SIG-M5 treated with dmso at 0.1 percent for 504 hours (cell line): ENCODE measurements around the gene PPIA.
"Not testable (repeated sequence)": the region's sequence is repeated elsewhere in the genome, so short reads cannot be mapped to it uniquely, and the experiment has no call there.

ENCODE experiments used
- DNase-seq: peaks from one replicate; lab custom pipeline; 2025; ENCODE audit not compliant: unreplicated experiment; lab: John Stamatoyannopoulos, UW

Gene PPIA

DNA sequence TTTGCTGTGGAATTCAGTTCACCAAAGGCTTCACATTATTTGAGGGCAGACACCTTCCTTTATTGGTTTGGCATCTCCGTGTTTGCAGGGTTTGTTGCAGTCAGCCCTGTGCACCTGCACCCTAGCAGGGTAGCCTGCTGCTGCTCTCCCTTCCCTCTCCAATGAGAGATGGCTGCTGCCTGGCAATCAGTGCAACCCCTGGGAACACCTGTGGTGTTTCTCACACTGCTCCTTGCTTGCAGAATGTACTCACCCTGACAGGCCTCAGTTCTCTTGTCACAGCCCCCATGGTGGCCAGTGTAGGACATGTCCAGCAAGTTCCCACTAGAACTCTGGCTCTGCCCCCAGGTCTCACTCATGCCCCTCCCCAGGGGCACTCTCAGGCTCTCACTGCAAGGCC lies 12.1 kb upstream of the PPIA start:
- DNase-seq, result no peak

DNA sequence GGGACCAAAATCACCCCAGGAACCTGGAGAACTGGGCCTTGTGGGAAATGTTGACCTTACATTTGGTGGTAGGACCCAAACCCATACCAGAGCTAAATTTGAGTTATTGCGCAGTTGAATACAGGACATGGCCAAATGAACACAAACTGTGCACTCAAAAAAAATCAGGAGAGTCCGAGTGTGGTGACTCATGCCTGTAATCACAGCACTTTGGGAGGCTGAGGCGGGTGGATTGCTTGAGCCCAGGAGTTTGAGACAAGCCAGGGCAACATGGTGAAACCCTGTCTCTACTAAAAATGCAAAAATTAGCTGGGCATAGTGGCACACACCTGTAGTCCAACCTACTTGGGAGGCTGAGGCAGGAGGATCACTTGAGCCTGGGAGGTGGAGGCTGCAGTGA lies 11.3 kb upstream of the PPIA start:
- not testable (repeated sequence) for DNase-seq

GRCh38 chr7:44787041-44787440 lies 9.4 kb upstream of the PPIA start:
- DNase-seq, result no peak

- no peak for DNase-seq
Measured at GRCh38 chr7:44787762-44788161, 8.7 kb upstream of the PPIA start.

DNA sequence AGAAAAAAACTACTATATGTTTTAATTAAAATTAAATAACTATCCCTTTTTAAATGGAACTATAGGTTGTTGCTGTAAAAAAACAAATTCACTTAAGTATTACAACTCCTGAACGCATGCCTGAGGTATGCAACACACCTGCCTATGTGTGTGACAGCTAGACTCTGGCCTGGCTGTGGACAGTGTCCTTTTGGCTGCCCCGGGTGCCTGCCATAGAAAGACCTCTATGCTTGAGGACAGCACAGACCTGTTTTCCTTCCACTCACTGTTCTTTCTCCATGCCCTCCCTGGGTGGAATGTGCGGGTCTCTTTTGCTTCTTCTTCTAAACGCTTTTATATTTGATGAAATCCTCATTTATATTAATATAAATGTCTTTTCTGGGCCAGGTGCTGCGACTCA lies 6.5 kb upstream of the PPIA start:
- DNase-seq, result no peak

GRCh38 chr7:44791278-44792219 lies 4.9 kb upstream of the PPIA start:
- no peak for DNase-seq

- no peak for DNase-seq
Measured at GRCh38 chr7:44793919-44794318, 2.6 kb upstream of the PPIA start.

- no peak for DNase-seq
Measured at GRCh38 chr7:44794331-44794730, 2.1 kb upstream of the PPIA start.

GRCh38 chr7:44796034-44796503 lies 412 bp upstream of the PPIA start:
- DNase-seq, result peak; percentile 78

DNA sequence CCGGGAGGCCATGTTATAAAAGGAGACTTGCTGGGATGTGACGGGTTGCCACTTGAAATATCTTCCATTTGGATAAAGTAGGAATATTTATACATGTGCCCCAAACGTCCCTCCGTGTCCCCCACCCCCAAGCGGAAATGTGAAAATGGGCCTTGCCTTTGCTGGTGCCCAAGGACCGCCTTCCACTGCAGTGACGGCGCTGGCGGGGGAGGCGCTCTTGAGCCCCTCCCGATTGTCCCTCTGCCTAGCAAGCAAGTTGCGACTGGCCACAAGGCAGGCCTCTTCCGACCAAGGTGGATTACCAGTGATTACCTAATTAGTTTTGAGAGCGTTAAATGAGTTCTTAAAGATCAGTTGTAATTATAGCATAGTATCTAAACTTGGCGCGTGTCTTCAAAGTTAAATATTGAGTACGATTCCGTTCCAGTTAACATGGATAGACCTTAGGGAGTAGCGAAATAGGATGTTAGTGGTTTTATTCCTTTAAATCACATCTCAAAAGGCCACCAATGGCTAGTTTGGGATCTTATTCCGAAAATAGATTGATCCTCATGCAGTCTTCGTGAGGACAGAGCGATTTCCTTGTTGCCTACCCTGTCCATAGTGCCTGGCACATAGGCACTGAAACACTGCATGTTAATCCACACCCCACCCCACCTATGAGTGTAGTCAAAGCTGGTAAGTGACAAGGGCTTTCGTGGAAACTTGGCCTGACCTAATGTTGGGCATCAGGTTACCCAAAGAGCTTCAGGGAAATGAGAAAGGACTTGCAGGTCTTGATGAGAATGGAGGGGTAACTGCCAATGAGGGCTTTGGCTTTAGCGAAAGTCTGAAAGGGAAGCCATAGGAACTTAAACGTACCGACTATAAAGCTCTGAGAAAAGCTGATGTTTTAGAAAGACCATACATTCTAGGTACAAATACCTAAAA lies 1.1 kb downstream of the PPIA start:
- peak; percentile 88 for DNase-seq

DNA sequence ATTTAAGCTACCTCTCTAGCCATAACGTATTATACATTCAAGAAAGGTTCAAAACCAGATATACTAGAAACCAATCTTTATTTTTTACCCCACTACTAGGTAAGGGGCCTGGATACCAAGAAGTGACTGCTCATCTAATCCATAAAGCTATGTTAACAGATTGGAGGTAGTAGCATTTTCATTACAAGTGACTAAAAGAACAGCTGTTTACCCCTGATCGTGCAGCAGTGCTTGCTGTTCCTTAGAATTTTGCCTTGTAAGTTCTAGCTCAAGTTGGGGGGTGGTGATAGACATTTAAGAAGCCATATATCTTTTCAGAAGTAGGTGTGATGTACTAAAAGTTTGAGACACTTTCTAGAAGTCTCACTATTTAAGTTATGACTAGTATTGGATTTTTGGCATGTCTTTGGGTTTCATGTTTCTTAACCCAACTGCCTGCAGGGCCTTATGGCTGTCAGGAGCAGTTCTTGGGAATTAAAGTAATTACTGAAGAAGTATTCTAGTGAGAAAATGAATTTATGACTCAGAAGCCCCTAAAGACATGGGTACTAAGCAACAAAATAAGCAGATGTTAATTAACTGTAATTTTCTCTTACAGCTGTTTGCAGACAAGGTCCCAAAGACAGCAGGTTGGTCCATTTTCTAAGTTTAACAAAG lies 2.3 kb downstream of the PPIA start:
- DNase-seq, result no peak

DNA sequence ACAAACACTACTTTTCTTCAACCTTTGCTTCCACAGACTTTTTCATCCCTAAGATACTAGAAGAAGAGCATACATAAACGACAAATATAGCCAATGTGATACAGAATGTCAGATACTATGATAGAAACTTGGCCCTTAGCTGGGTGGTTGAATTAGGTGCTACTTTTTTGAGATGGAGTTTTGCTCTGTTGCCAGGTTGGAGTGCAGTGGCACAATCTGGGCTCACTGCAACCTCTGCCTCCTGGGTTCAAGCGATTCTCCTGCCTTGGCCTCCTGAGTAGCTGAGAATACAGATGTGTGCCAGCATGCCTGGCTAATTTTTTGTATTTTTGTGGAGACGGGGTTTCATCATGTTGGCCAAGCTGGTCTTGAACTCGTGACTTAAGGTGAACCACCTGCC lies 3.5 kb downstream of the PPIA start:
- no peak for DNase-seq

DNA sequence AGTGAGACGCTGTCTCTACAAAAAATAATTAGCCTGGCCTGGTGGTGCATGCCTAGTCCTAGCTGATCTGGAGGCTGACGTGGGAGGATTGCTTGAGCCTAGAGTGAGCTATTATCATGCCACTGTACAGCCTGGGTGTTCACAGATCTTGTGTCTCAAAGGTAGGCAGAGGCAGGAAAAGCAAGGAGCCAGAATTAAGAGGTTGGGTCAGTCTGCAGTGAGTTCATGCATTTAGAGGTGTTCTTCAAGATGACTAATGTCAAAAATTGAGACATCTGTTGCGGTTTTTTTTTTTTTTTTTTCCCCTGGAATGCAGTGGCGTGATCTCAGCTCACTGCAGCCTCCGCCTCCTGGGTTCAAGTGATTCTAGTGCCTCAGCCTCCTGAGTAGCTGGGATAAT lies 5.4 kb downstream of the PPIA start:
- peak; percentile 38 for DNase-seq

DNA sequence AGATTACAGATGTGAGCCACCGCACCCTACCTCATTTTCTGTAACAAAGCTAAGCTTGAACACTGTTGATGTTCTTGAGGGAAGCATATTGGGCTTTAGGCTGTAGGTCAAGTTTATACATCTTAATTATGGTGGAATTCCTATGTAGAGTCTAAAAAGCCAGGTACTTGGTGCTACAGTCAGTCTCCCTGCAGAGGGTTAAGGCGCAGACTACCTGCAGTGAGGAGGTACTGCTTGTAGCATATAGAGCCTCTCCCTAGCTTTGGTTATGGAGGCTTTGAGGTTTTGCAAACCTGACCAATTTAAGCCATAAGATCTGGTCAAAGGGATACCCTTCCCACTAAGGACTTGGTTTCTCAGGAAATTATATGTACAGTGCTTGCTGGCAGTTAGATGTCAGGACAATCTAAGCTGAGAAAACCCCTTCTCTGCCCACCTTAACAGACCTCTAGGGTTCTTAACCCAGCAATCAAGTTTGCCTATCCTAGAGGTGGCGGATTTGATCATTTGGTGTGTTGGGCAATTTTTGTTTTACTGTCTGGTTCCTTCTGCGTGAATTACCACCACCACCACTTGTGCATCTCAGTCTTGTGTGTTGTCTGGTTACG lies 6.0 kb downstream of the PPIA start:
- DNase-seq, result no peak

DNA sequence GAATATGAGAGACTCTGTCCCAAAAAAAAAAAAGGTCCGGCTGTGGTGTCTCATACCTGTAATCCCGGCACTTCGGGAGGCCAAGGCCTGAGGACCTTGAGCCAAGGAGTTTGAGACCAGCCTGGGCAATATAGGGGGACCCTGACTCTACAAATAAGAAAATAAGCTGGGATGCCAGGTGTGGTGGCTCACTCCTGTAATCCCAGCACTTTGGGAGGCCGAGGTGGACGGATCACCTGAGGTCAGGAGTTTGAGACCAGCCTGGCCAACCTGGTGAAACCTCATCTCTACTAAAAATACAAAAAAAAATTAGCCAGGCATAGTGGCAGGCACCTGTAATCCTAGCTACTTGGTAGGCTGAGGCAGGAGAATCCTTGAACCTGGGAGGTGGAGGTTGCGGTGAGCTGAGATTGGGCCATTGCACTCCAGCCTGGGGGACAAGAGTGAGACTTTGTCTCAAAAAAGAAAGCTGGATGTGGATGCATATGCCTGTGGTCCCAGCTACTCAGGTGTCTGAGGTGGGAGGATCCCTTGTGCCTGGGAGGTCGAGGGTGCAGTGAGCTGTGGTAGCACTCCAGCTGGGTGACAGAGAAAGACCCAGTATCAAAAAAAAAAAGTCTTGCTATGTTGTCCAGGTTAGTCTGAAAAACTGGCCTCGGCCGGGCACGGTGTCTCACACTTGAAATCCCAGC lies 7.5 kb downstream of the PPIA start:
- DNase-seq, result not testable (repeated sequence)

- no peak for DNase-seq
Measured at GRCh38 chr7:44805950-44806349, 9.5 kb downstream of the PPIA start.

DNA sequence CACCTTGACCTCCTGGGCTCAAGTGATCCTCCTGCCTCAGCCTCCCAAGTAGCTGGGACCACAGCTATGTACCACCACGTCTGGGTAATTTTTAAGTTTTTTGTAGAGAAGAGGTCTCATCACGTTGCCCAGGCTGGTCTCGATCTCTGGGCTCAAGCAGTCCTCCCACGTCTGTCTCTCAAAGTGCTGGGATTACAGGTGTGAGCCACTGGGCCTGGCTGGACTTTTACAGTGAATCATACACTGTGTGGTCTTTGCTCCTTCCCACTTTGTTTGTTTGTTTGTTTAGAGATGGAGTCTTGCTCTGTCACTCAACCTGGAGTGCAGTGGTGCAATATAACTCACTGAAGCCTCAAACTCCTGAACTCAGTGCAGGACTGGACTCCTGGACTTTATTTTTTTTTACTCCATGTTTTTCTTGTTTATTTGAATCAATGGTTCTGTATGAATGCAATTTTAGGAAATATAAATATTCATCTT lies 12.5 kb downstream of the PPIA start:
- DNase-seq, result no peak

- DNase-seq, result no peak
Measured at GRCh38 chr7:44811093-44811492, 14.6 kb downstream of the PPIA start.

- no peak for DNase-seq
Measured at GRCh38 chr7:44811571-44811970, 15.1 kb downstream of the PPIA start.

- DNase-seq, result no peak
Measured at GRCh38 chr7:44814919-44815318, 18.4 kb downstream of the PPIA start.
